GM12874 (cell line): Measurements from ENCODE around the gene SETD7.

Experiments
- TF ChIP-seq, protein P1 (sequence below): IDR thresholded peaks from 2 replicates; pipeline ENCODE4 v1.5.1; 2011; ENCODE audit warnings: low read depth, mild to moderate bottlenecking, control low read depth, low read length, moderate library complexity; ENCODE audit not compliant: insufficient read depth

Gene SETD7

DNA sequence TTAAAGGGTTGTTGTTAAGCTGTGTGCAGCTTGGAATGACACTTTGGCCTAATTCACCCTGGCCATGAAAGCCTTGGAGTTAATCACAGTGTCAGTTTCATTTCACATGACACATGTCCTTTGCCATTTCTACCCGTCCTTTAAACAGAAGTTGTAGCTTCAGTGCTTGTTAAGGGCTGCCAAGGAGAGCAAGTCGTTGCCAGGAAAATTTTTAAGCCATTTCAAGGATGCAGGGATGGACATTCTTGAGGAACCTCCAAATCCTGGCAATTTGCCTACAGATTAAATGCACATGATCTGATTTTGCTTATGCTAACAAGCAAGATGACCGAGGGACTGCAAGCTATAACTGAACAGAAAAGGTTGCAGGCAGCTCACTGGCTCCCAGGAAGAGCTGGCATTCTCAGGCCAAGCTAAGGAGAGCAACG, 40.5 kb downstream of the SETD7 start:
- TF ChIP-seq, protein P1, sequence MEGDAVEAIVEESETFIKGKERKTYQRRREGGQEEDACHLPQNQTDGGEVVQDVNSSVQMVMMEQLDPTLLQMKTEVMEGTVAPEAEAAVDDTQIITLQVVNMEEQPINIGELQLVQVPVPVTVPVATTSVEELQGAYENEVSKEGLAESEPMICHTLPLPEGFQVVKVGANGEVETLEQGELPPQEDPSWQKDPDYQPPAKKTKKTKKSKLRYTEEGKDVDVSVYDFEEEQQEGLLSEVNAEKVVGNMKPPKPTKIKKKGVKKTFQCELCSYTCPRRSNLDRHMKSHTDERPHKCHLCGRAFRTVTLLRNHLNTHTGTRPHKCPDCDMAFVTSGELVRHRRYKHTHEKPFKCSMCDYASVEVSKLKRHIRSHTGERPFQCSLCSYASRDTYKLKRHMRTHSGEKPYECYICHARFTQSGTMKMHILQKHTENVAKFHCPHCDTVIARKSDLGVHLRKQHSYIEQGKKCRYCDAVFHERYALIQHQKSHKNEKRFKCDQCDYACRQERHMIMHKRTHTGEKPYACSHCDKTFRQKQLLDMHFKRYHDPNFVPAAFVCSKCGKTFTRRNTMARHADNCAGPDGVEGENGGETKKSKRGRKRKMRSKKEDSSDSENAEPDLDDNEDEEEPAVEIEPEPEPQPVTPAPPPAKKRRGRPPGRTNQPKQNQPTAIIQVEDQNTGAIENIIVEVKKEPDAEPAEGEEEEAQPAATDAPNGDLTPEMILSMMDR, result no peak

DNA sequence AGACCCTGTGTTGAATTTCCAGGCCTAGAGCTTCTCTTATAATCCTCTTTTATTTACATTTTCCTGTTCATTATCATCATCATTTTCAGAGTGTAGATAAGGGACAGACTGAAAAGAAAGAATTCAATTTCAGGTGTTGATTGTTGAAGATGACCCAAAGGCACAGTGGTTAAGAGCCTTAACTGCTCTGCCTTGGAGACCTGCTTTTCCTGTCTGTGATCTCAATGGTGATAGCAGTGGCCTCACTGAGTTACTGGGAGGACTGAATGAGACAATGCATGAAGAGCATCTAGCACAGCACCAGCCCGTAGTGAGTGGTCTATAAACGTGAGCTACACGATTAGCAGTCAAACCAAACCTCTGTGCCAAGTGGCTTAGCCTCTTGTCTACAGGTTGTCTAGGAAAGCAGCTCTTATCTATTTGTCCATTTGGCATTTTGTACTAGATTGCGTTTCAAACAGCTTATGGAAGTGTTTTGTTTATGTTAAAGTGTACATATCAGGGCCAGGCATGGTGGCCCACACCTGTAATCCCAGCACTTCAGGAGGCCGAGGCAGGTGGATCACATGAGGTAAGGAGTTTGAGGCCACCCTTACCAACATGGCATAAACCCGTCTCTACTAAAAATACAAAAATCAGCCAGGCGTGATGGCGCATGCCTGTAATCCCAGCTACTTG, 41.5 kb downstream of the SETD7 start:
- TF ChIP-seq, protein P1, result no peak

DNA sequence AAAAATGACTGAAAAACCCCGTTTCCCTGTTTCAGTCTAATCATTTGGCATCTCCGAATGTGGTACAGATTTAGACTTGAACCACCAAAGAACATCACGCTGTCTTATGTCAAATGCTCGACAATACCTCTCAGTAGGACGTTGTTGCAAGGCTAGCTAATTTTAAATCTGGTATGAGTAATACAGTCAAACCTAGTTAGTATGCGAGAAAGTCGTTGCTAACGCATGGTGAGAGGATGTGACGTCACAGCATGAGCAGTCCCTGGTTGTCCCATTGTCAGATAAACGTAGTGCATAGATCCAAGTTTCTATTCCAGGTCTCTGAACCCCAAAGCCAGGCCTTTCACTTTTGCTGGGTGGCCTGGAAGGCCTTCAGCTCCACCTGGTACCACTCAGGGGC, 44.7 kb downstream of the SETD7 start:
- TF ChIP-seq, protein P1, result no peak

DNA sequence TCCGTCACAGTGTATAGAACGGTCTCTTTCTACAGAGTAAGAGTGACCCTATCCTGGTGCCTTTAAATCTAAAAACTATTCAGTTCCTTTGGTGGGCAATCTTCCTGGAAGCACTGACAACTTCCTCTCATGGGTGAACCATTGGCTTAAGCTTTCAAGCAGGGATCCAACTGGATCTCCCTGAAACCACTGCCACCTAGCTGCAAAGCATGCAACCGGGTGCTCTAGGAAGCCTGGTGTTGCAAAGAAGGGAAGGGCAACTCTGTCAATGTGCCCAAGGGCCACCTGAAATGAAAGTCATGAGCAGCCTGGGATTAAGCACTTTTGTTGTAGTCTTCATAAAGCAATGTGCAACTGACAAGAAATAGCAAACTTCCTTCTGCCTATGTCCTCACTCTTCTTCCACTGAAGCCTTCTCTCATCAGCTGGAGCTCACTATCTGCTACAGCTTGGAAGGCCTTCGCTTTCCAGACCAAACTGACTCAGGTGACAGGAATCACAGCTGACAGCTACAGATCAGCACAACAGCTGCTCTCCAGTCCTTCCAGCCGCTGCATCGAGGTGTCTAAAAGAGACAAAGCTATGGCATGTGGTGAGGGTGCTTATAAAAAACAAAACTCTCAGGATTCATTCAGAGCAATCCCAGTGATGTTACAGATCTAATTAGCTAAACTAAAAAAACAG, 46.1 kb downstream of the SETD7 start:
- TF ChIP-seq, protein P1, result peak; percentile 39

DNA sequence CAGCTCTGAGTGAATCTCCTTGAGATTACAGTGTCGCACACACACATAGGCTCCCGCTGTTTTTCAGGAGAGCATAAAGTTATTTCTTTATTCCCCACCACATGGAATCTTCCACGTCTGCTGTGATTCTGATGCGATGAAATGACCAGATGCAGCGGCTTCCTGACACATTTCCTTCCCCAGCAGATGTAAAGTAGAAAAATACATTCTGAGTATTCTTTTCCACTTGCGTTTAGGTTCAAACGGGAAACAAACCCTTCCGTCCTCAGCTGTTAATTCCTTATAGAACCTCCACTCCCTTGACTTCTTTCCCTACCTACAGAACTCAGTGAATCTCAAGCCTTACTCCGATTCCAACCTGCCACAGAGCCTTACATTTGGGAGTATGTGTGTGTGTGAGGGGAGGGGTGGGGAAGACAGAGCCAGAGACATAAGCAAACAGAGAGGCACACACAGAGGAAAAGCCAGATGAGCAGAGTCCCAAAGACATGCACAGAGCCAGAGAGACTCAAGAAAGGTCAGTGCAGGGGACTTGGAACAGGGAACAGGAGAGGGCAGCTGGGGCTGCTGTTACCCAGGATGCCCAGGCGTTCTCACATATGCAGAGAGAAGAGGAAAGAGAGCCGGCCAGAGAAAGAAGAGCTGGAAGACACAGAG, 47.3 kb downstream of the SETD7 start:
- TF ChIP-seq, protein P1, result no peak

DNA sequence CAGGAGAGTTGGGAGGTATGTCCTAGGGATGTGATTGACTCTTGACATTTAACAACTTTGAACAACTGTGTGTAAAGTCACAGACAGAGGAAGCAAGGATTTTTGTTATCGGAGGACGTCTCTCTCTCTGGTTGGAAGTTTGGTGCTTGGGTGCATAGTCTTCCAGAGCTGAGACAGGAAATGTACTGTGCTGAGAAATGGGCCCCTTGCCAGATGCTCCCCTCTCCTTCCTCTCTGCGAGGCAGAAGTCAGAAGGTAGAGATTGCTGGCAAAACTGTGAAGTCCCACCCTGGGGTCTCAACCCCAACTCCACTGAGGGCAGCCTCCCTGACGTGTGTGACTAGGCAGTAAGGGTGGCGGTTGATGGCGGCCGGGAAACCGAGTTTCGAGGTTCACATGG, 49.2 kb downstream of the SETD7 start:
- TF ChIP-seq, protein P1, result no peak

DNA sequence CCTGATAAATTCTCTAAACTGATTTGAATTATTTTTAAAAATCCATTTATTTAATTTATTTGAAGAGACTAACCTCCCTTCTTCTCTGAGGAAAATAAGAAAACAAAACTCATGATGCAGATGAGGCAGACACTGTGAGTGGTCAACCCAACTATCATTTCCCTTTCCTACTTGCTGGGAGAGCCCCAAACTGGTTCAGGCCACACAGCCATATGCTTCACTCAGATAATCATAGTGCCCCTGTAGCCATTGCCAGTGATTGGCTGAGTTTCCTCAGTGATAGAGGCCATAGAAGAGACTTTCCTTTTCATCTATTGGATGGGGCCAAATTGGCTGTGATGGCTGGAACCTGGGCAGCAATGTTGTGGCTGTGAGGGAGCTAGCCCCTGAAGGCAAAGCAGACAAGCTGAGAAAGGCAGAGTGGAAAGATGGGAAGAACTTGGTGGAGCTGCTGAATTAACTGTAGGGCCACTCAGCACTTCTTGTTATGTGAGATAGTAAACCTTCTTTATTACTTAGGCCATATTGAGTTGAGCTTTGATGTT, 52.3 kb downstream of the SETD7 start:
- TF ChIP-seq, protein P1, result no peak
